SK-N-SH treated with all-trans-retinoic acid at 6 μM for 48 hours (cell line): ENCODE data around the gene CXCL3.

Experiments used
- ARNTL ChIP-seq: fragments of 450-650 bp; formaldehyde crosslinking; IDR thresholded peaks from 2 replicates; pipeline ENCODE4 v1.5.0; 2020; ENCODE audit warnings: low read depth, mild to moderate bottlenecking, moderate library complexity, borderline replicate concordance
- BACH2 ChIP-seq: fragments of 250-450 bp; sonication (Bioruptor Pico); IDR thresholded peaks from 2 replicates; pipeline ENCODE4 v1.9.0; 2021; ENCODE audit warnings: mild to moderate bottlenecking, borderline replicate concordance
- CREB5 ChIP-seq: fragments of 250-450 bp; sonication (Bioruptor Pico); IDR thresholded peaks from 2 replicates; pipeline ENCODE4 v1.5.1; 2020; ENCODE audit warnings: low read depth, mild to moderate bottlenecking, moderate library complexity
- CSDC2 ChIP-seq: fragments of 250-450 bp; sonication (Bioruptor Pico); IDR thresholded peaks from 2 replicates; pipeline ENCODE4 v1.5.0; 2020; ENCODE audit warnings: mild to moderate bottlenecking, moderate library complexity
- OSR1 ChIP-seq: fragments of 250-450 bp; sonication (Bioruptor Pico); IDR thresholded peaks from 2 replicates; pipeline ENCODE4 v1.8.0; 2022; ENCODE audit warnings: moderate library complexity, mild to moderate bottlenecking, inconsistent platforms
- PATZ1 ChIP-seq: fragments of 250-450 bp; sonication (Bioruptor Pico); IDR thresholded peaks from 2 replicates; pipeline ENCODE4 v1.8.0; 2020; ENCODE audit warnings: mild to moderate bottlenecking, moderate library complexity, borderline replicate concordance
- POU6F1 ChIP-seq: fragments of 250-450 bp; sonication (Bioruptor Pico); IDR thresholded peaks from 2 replicates; pipeline ENCODE4 v1.8.0; 2021; ENCODE audit warnings: low read depth, mild to moderate bottlenecking, moderate library complexity, borderline replicate concordance
- PPARA ChIP-seq: fragments of 250-450 bp; sonication (Bioruptor Pico); IDR thresholded peaks from 2 replicates; pipeline ENCODE4 v1.5.0; 2020; ENCODE audit warnings: mild to moderate bottlenecking, borderline replicate concordance
- RARB ChIP-seq: fragments of 250-450 bp; sonication (Bioruptor Pico); IDR thresholded peaks from 2 replicates; pipeline ENCODE4 v1.8.0; 2021; ENCODE audit warnings: mild to moderate bottlenecking, moderate library complexity
- TOX ChIP-seq: fragments of 250-450 bp; sonication (Bioruptor Pico); IDR thresholded peaks from 2 replicates; pipeline ENCODE4 v1.8.0; 2021; ENCODE audit warnings: mild to moderate bottlenecking, moderate library complexity, borderline replicate concordance
- TSHZ2 ChIP-seq: fragments of 250-450 bp; sonication (Bioruptor Pico); IDR thresholded peaks from 2 replicates; pipeline ENCODE4 v1.5.0; 2020; ENCODE audit warnings: mild to moderate bottlenecking, moderate library complexity
- ZFP30 ChIP-seq: fragments of 450-650 bp; formaldehyde crosslinking; IDR thresholded peaks from 2 replicates; pipeline ENCODE4 v1.5.0; 2022; ENCODE audit warnings: mild to moderate bottlenecking, moderate library complexity

- TF ChIP-seq ARNTL (CRISPR knock-in tag) (no peak), POU6F1 (no peak), TOX (no peak), PATZ1 (CRISPR knock-in tag) (no peak), TSHZ2 (CRISPR knock-in tag) (no peak), CREB5 (no peak), ZFP30 (CRISPR knock-in tag) (no peak), CSDC2 (CRISPR knock-in tag) (no peak), BACH2 (CRISPR knock-in tag) (no peak), PPARA (CRISPR knock-in tag) (no peak), RARB (CRISPR knock-in tag) (no peak), OSR1 (CRISPR knock-in tag) (no peak)
Measured at GRCh38 chr4:74056858-74057562, 18.5 kb upstream of the CXCL3 start.
